HepG2 (cell line): Measurements from ENCODE around the gene NTN5. TPM values are rescaled to one million over a fixed set of nuclear protein-coding genes. Genes with fewer than 3 reads are reported as not detected.
A peak's percentile ranks its signal among the peaks of the same experiment; 100 is the strongest.

ENCODE experiments used
- ARNTL ChIP-seq: sonication (generic); formaldehyde crosslinking; IDR thresholded peaks from 2 replicates; pipeline ENCODE4 v1.4.0; 2020; ENCODE audit warnings: mild to moderate bottlenecking, missing genetic modification reagents
- DPF2 ChIP-seq: sonication (generic); formaldehyde crosslinking; IDR thresholded peaks from 2 replicates; pipeline ENCODE4 v1.4.0; 2020; ENCODE audit warnings: mild to moderate bottlenecking, low read depth, missing genetic modification reagents, borderline replicate concordance
- HNF4A ChIP-seq: sonication (generic); formaldehyde crosslinking; IDR thresholded peaks from 2 replicates; pipeline ENCODE4 v1.4.0; 2020; ENCODE audit warnings: missing genetic modification reagents
- HOXA5 ChIP-seq: sonication (generic); formaldehyde crosslinking; IDR thresholded peaks from 2 replicates; pipeline ENCODE4 v1.4.0; 2020; ENCODE audit warnings: missing genetic modification reagents
- KAT7 ChIP-seq: IDR thresholded peaks from 2 replicates; pipeline ENCODE4 v1.6.1; 2018; ENCODE audit warnings: borderline replicate concordance, missing compliant biosample characterization
- NFE2L2 ChIP-seq: fragments of 150-350 bp; IDR thresholded peaks from 2 replicates; pipeline ENCODE4 v1.6.1; 2014; ENCODE audit warnings: low read length
- SOX6 ChIP-seq, 2 experiments: fragments of 450-650 bp in 1 of 2; sonication (generic) in 1 of 2; formaldehyde crosslinking in 1 of 2; IDR thresholded peaks; 2 replicates each; pipeline versions ENCODE4 v1.4.0 to v1.6.1; 2017 to 2020; ENCODE audit warnings: antibody characterized with exemption in 1 of 2, mild to moderate bottlenecking in 1 of 2, missing genetic modification reagents in 1 of 2
- SRSF1 ChIP-seq: fragments of 200-400 bp; formaldehyde crosslinking; optimal IDR thresholded peaks from 2 replicates; pipeline ENCODE3; 2017; ENCODE audit warnings: mild to moderate bottlenecking, low read depth, low read length, moderate library complexity
- ZKSCAN1 ChIP-seq: fragments of 150-350 bp; IDR thresholded peaks from 2 replicates; pipeline ENCODE4 v1.6.1; 2014; ENCODE audit warnings: low read length
- ZNF333 ChIP-seq: sonication (generic); formaldehyde crosslinking; IDR thresholded peaks from 2 replicates; pipeline ENCODE4 v1.4.0; 2020; ENCODE audit warnings: mild to moderate bottlenecking, missing genetic modification reagents, borderline replicate concordance
- ZNF34 ChIP-seq: sonication (generic); formaldehyde crosslinking; IDR thresholded peaks from 2 replicates; pipeline ENCODE4 v1.4.0; 2020; ENCODE audit warnings: mild to moderate bottlenecking, missing genetic modification reagents, borderline replicate concordance
- ZNF713 ChIP-seq: sonication (generic); formaldehyde crosslinking; IDR thresholded peaks from 2 replicates; pipeline ENCODE4 v1.4.0; 2020; ENCODE audit warnings: mild to moderate bottlenecking, missing genetic modification reagents
- ZNF83 ChIP-seq: sonication (generic); formaldehyde crosslinking; IDR thresholded peaks from 2 replicates; pipeline ENCODE4 v1.4.0; 2020; ENCODE audit warnings: missing genetic modification reagents, mild to moderate bottlenecking, borderline replicate concordance
- ZNF878 ChIP-seq: sonication (generic); formaldehyde crosslinking; IDR thresholded peaks from 2 replicates; pipeline ENCODE4 v1.8.1; 2023; ENCODE audit warnings: mild to moderate bottlenecking, missing genetic modification reagents, moderate library complexity
- ZNF879 ChIP-seq: sonication (generic); formaldehyde crosslinking; IDR thresholded peaks from 2 replicates; pipeline ENCODE4 v1.8.1; 2023; ENCODE audit warnings: missing genetic modification reagents
- ZSCAN9 ChIP-seq: IDR thresholded peaks from 2 replicates; pipeline ENCODE4 v1.6.1; 2016; ENCODE audit warnings: borderline replicate concordance
- polyA plus RNA-seq, 8 experiments: library from polyadenylated mRNA; depleted of rRNA in 3 of 8; stranded (reverse) in 7 of 8; unstranded in 1 of 8; fragments of >200 nt; fragmentation: Illumina TruSeq in 4 of 8; extraction: Trizol in 4 of 8; gene quantifications; 2 replicates each; pipeline versions ENCODE4 v1.2.1 to v1.2.3, GENCODE V29; 2011 to 2016; ENCODE audit warnings: low read depth in 4 of 8, missing spikeins in 1 of 8, mixed read lengths in 1 of 8; ENCODE audit not compliant: insufficient read depth in 1 of 8
- total RNA-seq, 5 experiments: library from RNA; depleted of rRNA; stranded (reverse); fragments of >200 nt; fragmentation: Illumina TruSeq; extraction: Trizol; gene quantifications; 2 replicates each; pipeline ENCODE4 v1.2.3, GENCODE V29; 2016; ENCODE audit warnings: low read depth in 1 of 5
- TF ChIP-seq, protein P1 (sequence below): sonication (generic); formaldehyde crosslinking; IDR thresholded peaks from 2 replicates; pipeline ENCODE4 v1.5.0; 2020; ENCODE audit warnings: missing genetic modification reagents
- TF ChIP-seq, protein P2 (sequence below): sonication (generic); formaldehyde crosslinking; IDR thresholded peaks from 2 replicates; pipeline ENCODE4 v1.5.0; 2020; ENCODE audit warnings: mild to moderate bottlenecking, missing genetic modification reagents
- TF ChIP-seq, protein P3 (sequence below): sonication (generic); formaldehyde crosslinking; IDR thresholded peaks from 2 replicates; pipeline ENCODE4 v1.9.0; 2022; ENCODE audit warnings: missing genetic modification reagents, mild to moderate bottlenecking, borderline replicate concordance
- TF ChIP-seq, protein P4 (sequence below): sonication (generic); formaldehyde crosslinking; IDR thresholded peaks from 2 replicates; pipeline ENCODE4 v1.4.0; 2020; ENCODE audit warnings: missing genetic modification reagents; ENCODE audit errors: not compliant biosample characterization
- TF ChIP-seq, protein P5 (sequence below): sonication (generic); formaldehyde crosslinking; IDR thresholded peaks from 2 replicates; pipeline ENCODE4 v1.4.0; 2020; ENCODE audit warnings: missing genetic modification reagents
- TF ChIP-seq, protein P6 (sequence below): sonication (generic); formaldehyde crosslinking; IDR thresholded peaks from 2 replicates; pipeline ENCODE4 v1.8.0; 2022; ENCODE audit warnings: mild to moderate bottlenecking, missing genetic modification reagents, moderate library complexity

The NTN5 gene
- total and polyA plus RNA-seq, 2 of the 13 experiments (the other 11 are each of a cell fraction or from before 2014, with no cell fraction given): 0.05 TPM; not detected in 1

DNA sequence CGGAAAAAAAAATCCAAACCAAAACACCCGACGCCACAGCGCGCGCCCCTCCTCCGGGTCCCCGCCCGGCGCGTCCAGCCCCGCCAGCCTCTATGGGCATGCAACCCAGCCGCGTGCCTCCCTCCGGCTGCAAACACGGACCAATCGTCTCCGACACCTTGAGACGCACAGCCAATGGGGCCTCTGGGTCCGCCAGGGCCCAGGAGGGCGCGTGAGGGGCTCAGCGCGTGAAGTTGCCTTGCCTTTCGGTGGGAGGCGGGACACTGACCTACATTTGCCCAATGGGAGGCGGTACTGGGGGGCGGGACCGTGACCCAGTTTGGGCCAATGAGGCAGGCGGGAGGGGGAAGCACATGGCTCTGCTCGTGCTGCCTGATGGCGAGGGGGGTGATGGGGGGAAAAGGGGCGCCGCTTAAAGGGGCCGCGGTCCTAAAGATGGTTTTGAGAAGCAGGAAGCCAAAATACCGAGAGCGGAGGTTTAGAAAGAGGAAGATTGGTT is 35.3 kb downstream of the NTN5 start (continued):
- TF ChIP-seq, protein P1, sequence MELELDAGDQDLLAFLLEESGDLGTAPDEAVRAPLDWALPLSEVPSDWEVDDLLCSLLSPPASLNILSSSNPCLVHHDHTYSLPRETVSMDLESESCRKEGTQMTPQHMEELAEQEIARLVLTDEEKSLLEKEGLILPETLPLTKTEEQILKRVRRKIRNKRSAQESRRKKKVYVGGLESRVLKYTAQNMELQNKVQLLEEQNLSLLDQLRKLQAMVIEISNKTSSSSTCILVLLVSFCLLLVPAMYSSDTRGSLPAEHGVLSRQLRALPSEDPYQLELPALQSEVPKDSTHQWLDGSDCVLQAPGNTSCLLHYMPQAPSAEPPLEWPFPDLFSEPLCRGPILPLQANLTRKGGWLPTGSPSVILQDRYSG (CRISPR knock-in tag): peak; percentile 96
- TF ChIP-seq, protein P2, sequence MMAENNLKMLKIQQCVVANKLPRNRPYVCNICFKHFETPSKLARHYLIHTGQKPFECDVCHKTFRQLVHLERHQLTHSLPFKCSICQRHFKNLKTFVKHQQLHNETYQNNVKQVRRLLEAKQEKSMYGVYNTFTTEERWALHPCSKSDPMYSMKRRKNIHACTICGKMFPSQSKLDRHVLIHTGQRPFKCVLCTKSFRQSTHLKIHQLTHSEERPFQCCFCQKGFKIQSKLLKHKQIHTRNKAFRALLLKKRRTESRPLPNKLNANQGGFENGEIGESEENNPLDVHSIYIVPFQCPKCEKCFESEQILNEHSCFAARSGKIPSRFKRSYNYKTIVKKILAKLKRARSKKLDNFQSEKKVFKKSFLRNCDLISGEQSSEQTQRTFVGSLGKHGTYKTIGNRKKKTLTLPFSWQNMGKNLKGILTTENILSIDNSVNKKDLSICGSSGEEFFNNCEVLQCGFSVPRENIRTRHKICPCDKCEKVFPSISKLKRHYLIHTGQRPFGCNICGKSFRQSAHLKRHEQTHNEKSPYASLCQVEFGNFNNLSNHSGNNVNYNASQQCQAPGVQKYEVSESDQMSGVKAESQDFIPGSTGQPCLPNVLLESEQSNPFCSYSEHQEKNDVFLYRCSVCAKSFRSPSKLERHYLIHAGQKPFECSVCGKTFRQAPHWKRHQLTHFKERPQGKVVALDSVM (CRISPR knock-in tag): peak; percentile 68; the same call in 1 of the 2 replicates
- TF ChIP-seq DPF2 (CRISPR knock-in tag): no peak; the same call in 1 of the 2 replicates
- TF ChIP-seq KAT7: no peak
- TF ChIP-seq, protein P3, sequence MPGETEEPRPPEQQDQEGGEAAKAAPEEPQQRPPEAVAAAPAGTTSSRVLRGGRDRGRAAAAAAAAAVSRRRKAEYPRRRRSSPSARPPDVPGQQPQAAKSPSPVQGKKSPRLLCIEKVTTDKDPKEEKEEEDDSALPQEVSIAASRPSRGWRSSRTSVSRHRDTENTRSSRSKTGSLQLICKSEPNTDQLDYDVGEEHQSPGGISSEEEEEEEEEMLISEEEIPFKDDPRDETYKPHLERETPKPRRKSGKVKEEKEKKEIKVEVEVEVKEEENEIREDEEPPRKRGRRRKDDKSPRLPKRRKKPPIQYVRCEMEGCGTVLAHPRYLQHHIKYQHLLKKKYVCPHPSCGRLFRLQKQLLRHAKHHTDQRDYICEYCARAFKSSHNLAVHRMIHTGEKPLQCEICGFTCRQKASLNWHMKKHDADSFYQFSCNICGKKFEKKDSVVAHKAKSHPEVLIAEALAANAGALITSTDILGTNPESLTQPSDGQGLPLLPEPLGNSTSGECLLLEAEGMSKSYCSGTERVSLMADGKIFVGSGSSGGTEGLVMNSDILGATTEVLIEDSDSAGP (CRISPR knock-in tag): peak; percentile 100
- TF ChIP-seq ZNF713 (CRISPR knock-in tag): no peak
- no peak for TF ChIP-seq ZKSCAN1
- TF ChIP-seq ZNF879 (CRISPR knock-in tag): peak; percentile 89; the same call in 1 of the 2 replicates
- no peak for TF ChIP-seq HNF4A (CRISPR knock-in tag)
- TF ChIP-seq, protein P4, sequence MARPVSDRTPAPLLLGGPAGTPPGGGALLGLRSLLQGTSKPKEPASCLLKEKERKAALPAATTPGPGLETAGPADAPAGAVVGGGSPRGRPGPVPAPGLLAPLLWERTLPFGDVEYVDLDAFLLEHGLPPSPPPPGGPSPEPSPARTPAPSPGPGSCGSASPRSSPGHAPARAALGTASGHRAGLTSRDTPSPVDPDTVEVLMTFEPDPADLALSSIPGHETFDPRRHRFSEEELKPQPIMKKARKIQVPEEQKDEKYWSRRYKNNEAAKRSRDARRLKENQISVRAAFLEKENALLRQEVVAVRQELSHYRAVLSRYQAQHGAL: no peak
- TF ChIP-seq NFE2L2: no peak
- no peak for TF ChIP-seq SOX6 (IDR thresholded peaks at IDR 0.05)
- TF ChIP-seq SOX6 (CRISPR knock-in tag; IDR thresholded peaks at IDR 0.05): peak; percentile 39; the same call in 1 of the 2 replicates
- TF ChIP-seq ARNTL: peak; percentile 100
- 0 out of 2 replicates have a peak, but pooled peaks have one; percentile 52 for TF ChIP-seq HOXA5 (CRISPR knock-in tag)
- TF ChIP-seq SRSF1: no peak
- TF ChIP-seq, protein P5, sequence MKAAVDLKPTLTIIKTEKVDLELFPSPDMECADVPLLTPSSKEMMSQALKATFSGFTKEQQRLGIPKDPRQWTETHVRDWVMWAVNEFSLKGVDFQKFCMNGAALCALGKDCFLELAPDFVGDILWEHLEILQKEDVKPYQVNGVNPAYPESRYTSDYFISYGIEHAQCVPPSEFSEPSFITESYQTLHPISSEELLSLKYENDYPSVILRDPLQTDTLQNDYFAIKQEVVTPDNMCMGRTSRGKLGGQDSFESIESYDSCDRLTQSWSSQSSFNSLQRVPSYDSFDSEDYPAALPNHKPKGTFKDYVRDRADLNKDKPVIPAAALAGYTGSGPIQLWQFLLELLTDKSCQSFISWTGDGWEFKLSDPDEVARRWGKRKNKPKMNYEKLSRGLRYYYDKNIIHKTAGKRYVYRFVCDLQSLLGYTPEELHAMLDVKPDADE (CRISPR knock-in tag): no peak
- TF ChIP-seq, protein P6, sequence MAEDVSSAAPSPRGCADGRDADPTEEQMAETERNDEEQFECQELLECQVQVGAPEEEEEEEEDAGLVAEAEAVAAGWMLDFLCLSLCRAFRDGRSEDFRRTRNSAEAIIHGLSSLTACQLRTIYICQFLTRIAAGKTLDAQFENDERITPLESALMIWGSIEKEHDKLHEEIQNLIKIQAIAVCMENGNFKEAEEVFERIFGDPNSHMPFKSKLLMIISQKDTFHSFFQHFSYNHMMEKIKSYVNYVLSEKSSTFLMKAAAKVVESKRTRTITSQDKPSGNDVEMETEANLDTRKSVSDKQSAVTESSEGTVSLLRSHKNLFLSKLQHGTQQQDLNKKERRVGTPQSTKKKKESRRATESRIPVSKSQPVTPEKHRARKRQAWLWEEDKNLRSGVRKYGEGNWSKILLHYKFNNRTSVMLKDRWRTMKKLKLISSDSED: 0 out of 2 replicates have a peak, but pooled peaks have one; percentile 65
- TF ChIP-seq ZNF878 (CRISPR knock-in tag): peak; percentile 86
- TF ChIP-seq ZNF333 (CRISPR knock-in tag): no peak
- TF ChIP-seq ZNF34 (CRISPR knock-in tag): 0 out of 2 replicates have a peak, but pooled peaks have one; percentile 37
- TF ChIP-seq ZNF83 (CRISPR knock-in tag): peak; percentile 84; the same call in 1 of the 2 replicates
- TF ChIP-seq ZSCAN9 (CRISPR knock-in tag): no peak
